DMS153 (cell line): ENCODE results near the gene METTL24.
"Not testable (repeated sequence)": the region's sequence is repeated elsewhere in the genome, so short reads cannot be mapped to it uniquely, and the experiment has no call there.

Experiments used
- DNase-seq: peaks from one replicate; lab custom pipeline; 2025; lab: John Stamatoyannopoulos, UW

The METTL24 gene

GRCh38 chr6:110360676-110361075 lies 2.5 kb upstream of the METTL24 start:
- no peak for DNase-seq

GRCh38 chr6:110359556-110359955 lies 1.4 kb upstream of the METTL24 start:
- DNase-seq, result no peak

- DNase-seq, result no peak
These were observed 508 bp upstream of the METTL24 start for GRCh38 chr6:110358553-110359160.

- no peak for DNase-seq
These were observed 868 bp downstream of the METTL24 start for GRCh38 chr6:110357298-110357663.

GRCh38 chr6:110356778-110357177 lies 1.4 kb downstream of the METTL24 start:
- DNase-seq, result no peak

GRCh38 chr6:110355727-110356126 lies 2.4 kb downstream of the METTL24 start:
- DNase-seq, result no peak

- no peak for DNase-seq
These were observed 3.1 kb downstream of the METTL24 start for GRCh38 chr6:110355022-110355421.

GRCh38 chr6:110354153-110354552 lies 4.0 kb downstream of the METTL24 start:
- no peak for DNase-seq

GRCh38 chr6:110353457-110354001 lies 4.6 kb downstream of the METTL24 start:
- no peak for DNase-seq

- no peak for DNase-seq
These were observed 5.4 kb downstream of the METTL24 start for GRCh38 chr6:110352563-110353262.

- no peak for DNase-seq
These were observed 6.2 kb downstream of the METTL24 start for GRCh38 chr6:110351986-110352385.

GRCh38 chr6:110351546-110351945 lies 6.6 kb downstream of the METTL24 start:
- DNase-seq, result no peak

GRCh38 chr6:110350593-110350992 lies 7.6 kb downstream of the METTL24 start:
- DNase-seq, result not testable (repeated sequence)

GRCh38 chr6:110348961-110349690 lies 9.0 kb downstream of the METTL24 start:
- no peak for DNase-seq

GRCh38 chr6:110345025-110345424 lies 13.1 kb downstream of the METTL24 start:
- no peak for DNase-seq

- DNase-seq, result no peak
These were observed 15.4 kb downstream of the METTL24 start for GRCh38 chr6:110342759-110343158.

GRCh38 chr6:110341663-110342596 lies 16.2 kb downstream of the METTL24 start:
- no peak for DNase-seq

- no peak for DNase-seq
These were observed 17.1 kb downstream of the METTL24 start for GRCh38 chr6:110341067-110341466.

- DNase-seq, result no peak
These were observed 17.7 kb downstream of the METTL24 start for GRCh38 chr6:110340392-110340965.

- DNase-seq, result no peak
These were observed 19.2 kb downstream of the METTL24 start for GRCh38 chr6:110338820-110339470.

GRCh38 chr6:110337486-110337885 lies 20.7 kb downstream of the METTL24 start:
- DNase-seq, result no peak
